Vein endothelial cell (primary cell): ENCODE results near the gene IHH. TPM values are rescaled to one million over a fixed set of nuclear protein-coding genes. Genes with fewer than 3 reads are reported as not detected.

Experiments used
- small RNA-seq: library from RNA; depleted of rRNA; stranded (forward); fragments of <200 nt; gene quantifications from one replicate; pipeline ENCODE3, GENCODE V24; 2012
- total RNA-seq: library from RNA; depleted of rRNA; stranded (reverse); fragments of >200 nt; gene quantifications from 2 replicates; pipeline ENCODE4 v1.2.3, GENCODE V29; 2012

IHH gene
- 0.33 TPM in 1 of 2 replicates, not detected in the other for total RNA-seq

GRCh38 chr2:219060821-219061791 lies at the start of gene IHH:
TSS of gene IHH (minus strand) at chr2:219060921. CDS start at chr2:219060467, 454 bp downstream.

GRCh38 chr2:219041252-219041651 lies 19.5 kb downstream of the IHH start, which contains the start of gene CFAP65:
TSS of gene CFAP65 (minus strand) at chr2:219041516. CDS start at chr2:219039048, 2,468 bp downstream.

Small RNA genes lying within 50 kb of the gene (small RNA-seq; reads per million reads assigned to genes)
- not detected for gene MIR3131
- not detected for gene RN7SL764P

Other genes with a start within 250 kb of the IHH start
- gene PRKAG3, start 229.1 kb downstream of the IHH start, total RNA-seq: not detected in 2 replicates
- gene WNT6, start 201.1 kb downstream of the IHH start, total RNA-seq: not detected in 2 replicates
- not detected in 2 replicates for gene WNT10A, start 180.1 kb downstream of the IHH start, total RNA-seq
- not detected in 2 replicates for gene CDK5R2, start 101.3 kb downstream of the IHH start, total RNA-seq
- not detected in 2 replicates for gene FEV, start 75.7 kb downstream of the IHH start, total RNA-seq
- not detected in 2 replicates for gene CRYBA2, start 67.5 kb downstream of the IHH start, total RNA-seq
- not detected in 2 replicates for gene CFAP65, start 19.4 kb downstream of the IHH start, total RNA-seq
- gene NHEJ1, start 99.9 kb upstream of the IHH start, total RNA-seq: 19.3 and 23.3 TPM in 2 replicates
- gene SLC23A3, start 109.1 kb upstream of the IHH start, total RNA-seq: 2.3 and 2.6 TPM in 2 replicates
- 25.2 TPM in 2 replicates for gene CNPPD1, start 116.0 kb upstream of the IHH start, total RNA-seq
- gene RETREG2, start 117.4 kb upstream of the IHH start, total RNA-seq: 55.8 and 64.0 TPM in 2 replicates
- gene ZFAND2B, start 145.9 kb upstream of the IHH start, total RNA-seq: 20.3 and 22.2 TPM in 2 replicates
- gene ABCB6, start 158.0 kb upstream of the IHH start, total RNA-seq: 15.7 and 18.9 TPM in 2 replicates
- gene ATG9A, start 168.7 kb upstream of the IHH start, total RNA-seq: 66.6 and 70.7 TPM in 2 replicates
- gene ANKZF1, start 168.9 kb upstream of the IHH start, total RNA-seq: 18.5 and 22.5 TPM in 2 replicates
- 5.7 and 6.9 TPM in 2 replicates for gene GLB1L, start 184.5 kb upstream of the IHH start, total RNA-seq
- 21.9 and 31.5 TPM in 2 replicates for gene STK16, start 184.6 kb upstream of the IHH start, total RNA-seq
- gene TUBA4B, start 192.3 kb upstream of the IHH start, total RNA-seq: not detected in 2 replicates
- gene TUBA4A, start 193.0 kb upstream of the IHH start, total RNA-seq: 24.8 and 25.0 TPM in 2 replicates
- gene DNAJB2, start 218.4 kb upstream of the IHH start, total RNA-seq: 19.6 and 24.5 TPM in 2 replicates
- gene PTPRN, start 248.5 kb upstream of the IHH start, total RNA-seq: not detected in 2 replicates